SIG-M5 (cell line): ENCODE results near the gene MRTFA.
"Not testable (repeated sequence)": the region's sequence is repeated elsewhere in the genome, so short reads cannot be mapped to it uniquely, and the experiment has no call there.

Source experiments
- DNase-seq: peaks from one replicate; lab custom pipeline; 2025; lab: John Stamatoyannopoulos, UW

MRTFA gene

GRCh38 chr22:40394607-40395006 lies 241.9 kb downstream of the MRTFA start:
- DNase-seq, result no peak

GRCh38 chr22:40392618-40393017 lies 243.9 kb downstream of the MRTFA start:
- no peak for DNase-seq

- no peak for DNase-seq
Observed at GRCh38 chr22:40391417-40391816, 245.1 kb downstream of the MRTFA start.

- no peak for DNase-seq
Observed at GRCh38 chr22:40388231-40388630, 248.3 kb downstream of the MRTFA start.

- DNase-seq, result no peak
Observed at GRCh38 chr22:40387746-40388145, 248.8 kb downstream of the MRTFA start.

- no peak for DNase-seq
Observed at GRCh38 chr22:40385036-40385782, 251.3 kb downstream of the MRTFA start.

- DNase-seq, result no peak
Observed at GRCh38 chr22:40383905-40384304, 252.6 kb downstream of the MRTFA start.

GRCh38 chr22:40381461-40381860 lies 255.1 kb downstream of the MRTFA start:
- no peak for DNase-seq

GRCh38 chr22:40378448-40378847 lies 258.1 kb downstream of the MRTFA start:
- DNase-seq, result not testable (repeated sequence)

- DNase-seq, result no peak
Observed at GRCh38 chr22:40377931-40378330, 258.6 kb downstream of the MRTFA start.

- no peak for DNase-seq
Observed at GRCh38 chr22:40376149-40376548, 260.4 kb downstream of the MRTFA start.

- DNase-seq, result no peak
Observed at GRCh38 chr22:40374567-40374966, 262.0 kb downstream of the MRTFA start.

GRCh38 chr22:40368836-40369235 lies 267.7 kb downstream of the MRTFA start:
- DNase-seq, result no peak

GRCh38 chr22:40368016-40368415 lies 268.5 kb downstream of the MRTFA start:
- DNase-seq, result no peak

GRCh38 chr22:40367342-40367741 lies 269.2 kb downstream of the MRTFA start:
- DNase-seq, result no peak

- DNase-seq, result no peak
Observed at GRCh38 chr22:40366068-40366467, 270.5 kb downstream of the MRTFA start.

- no peak for DNase-seq
Observed at GRCh38 chr22:40364431-40364830, 272.1 kb downstream of the MRTFA start.

GRCh38 chr22:40363059-40363458 lies 273.5 kb downstream of the MRTFA start:
- DNase-seq, result no peak

- DNase-seq, result no peak
Observed at GRCh38 chr22:40361100-40361499, 275.4 kb downstream of the MRTFA start.
